HFF-Myc (cell line): ENCODE results near the gene CHCHD6.

Experiments used
- DNase-seq: peaks from one replicate; pipeline ENCODE4 v3.0.0-alpha.2; 2011; ENCODE audit warnings: low read depth; ENCODE audit errors: extremely low read depth
- H3K4me3 ChIP-seq: replicated peaks from 2 replicates; pipeline ENCODE4 v1.5.1; 2011; ENCODE audit warnings: low read depth, mild to moderate bottlenecking, control low read depth, low read length
- CTCF ChIP-seq: IDR thresholded peaks from 2 replicates; pipeline ENCODE4 v1.5.1; 2012; ENCODE audit warnings: mild to moderate bottlenecking, low read depth, low read length, control low read depth; ENCODE audit errors: missing control alignments

Gene CHCHD6

GRCh38 chr3:126703512-126704493 lies at the start of gene CHCHD6:
CHCHD6 (plus strand) TSS chr3:126704240; CDS start chr3:126704313, 73 bp downstream.
- H3K4me3 ChIP-seq: peak within 1 kb of the TSS; percentile 70
- peak; percentile 90 for DNase-seq
- TF ChIP-seq CTCF: peak; percentile 25

GRCh38 chr3:126654571-126655383 lies 49.3 kb upstream of the CHCHD6 start, which contains the start of gene TXNRD3:
TXNRD3 (minus strand) TSS chr3:126655124.
- DNase-seq: no peak
- peak within 1 kb of the TSS; percentile 44 for H3K4me3 ChIP-seq
- TF ChIP-seq CTCF: no peak

- H3K4me3 ChIP-seq: no peak overlapping the region
- DNase-seq: no peak
- no peak for TF ChIP-seq CTCF
These were observed 48.2 kb upstream of the CHCHD6 start for GRCh38 chr3:126655887-126656286.

GRCh38 chr3:126656371-126657134 lies 47.5 kb upstream of the CHCHD6 start:
- no peak for DNase-seq

GRCh38 chr3:126657901-126658300 lies 46.1 kb upstream of the CHCHD6 start:
- TF ChIP-seq CTCF: no peak
- no peak overlapping the region for H3K4me3 ChIP-seq
- no peak for DNase-seq

More at GRCh38 chr3:126656371-126657134, 47.5 kb upstream of the CHCHD6 start:
- no peak for TF ChIP-seq CTCF
- H3K4me3 ChIP-seq: no peak overlapping the region

- H3K4me3 ChIP-seq: no peak overlapping the region
- no peak for DNase-seq
- no peak for TF ChIP-seq CTCF
These were observed 45.5 kb upstream of the CHCHD6 start for GRCh38 chr3:126658584-126658983.
